Right atrium auricular region (tissue), 2 donors: ENCODE data around the gene PON2. TPM values are rescaled to one million over a fixed set of nuclear protein-coding genes. Genes with fewer than 3 reads are reported as not detected.
A peak's percentile ranks its signal among the peaks of the same experiment; 100 is the strongest.

Experiments
- DNase-seq: peaks from one replicate; pipeline ENCODE4 v3.0.0-alpha.2; 2019; ENCODE audit warnings: low spot score
- H3K27ac ChIP-seq, 2 donors: fragments of 200-600 bp; sonication (generic); 1 replicate in 1 of 2; 2 replicates in 1 of 2; pipeline ENCODE4 v1.5.1; 2016 to 2019
- H3K27me3 ChIP-seq, 2 donors: fragments of 200-600 bp; sonication (generic); one replicate each; pipeline versions ENCODE4 v1.5.1 to v1.6.0; 2017 to 2019
- H3K36me3 ChIP-seq: fragments of 200-600 bp; sonication (generic); one replicate; pipeline ENCODE4 v1.5.1; 2016
- H3K4me1 ChIP-seq, 2 donors: fragments of 200-600 bp; sonication (generic); one replicate each; pipeline versions ENCODE4 v1.5.1 to v1.6.0; 2017 to 2019
- H3K4me3 ChIP-seq, 2 donors: fragments of 200-600 bp; sonication (generic); 1 replicate in 1 of 2; 2 replicates in 1 of 2; pipeline ENCODE4 v1.5.1; 2017 to 2019; ENCODE audit warnings: mild to moderate bottlenecking in 1 of 2, moderate library complexity in 1 of 2
- H3K9me3 ChIP-seq, 2 donors: fragments of 200-600 bp; sonication (generic); one replicate each; pipeline ENCODE4 v1.5.1; 2019
- CTCF ChIP-seq, 2 donors: fragments of 200-600 bp; sonication (generic); IDR thresholded peaks; one replicate each; pipeline ENCODE4 v1.5.1; 2019; ENCODE audit warnings: antibody characterized with exemption in 2 of 2
- total RNA-seq, 2 donors: library from RNA; depleted of rRNA; stranded (reverse); fragments of >200 nt; gene quantifications; one replicate each; pipeline ENCODE4 v1.1.0, GENCODE V29; 2016

The PON2 gene
- total RNA-seq, 2 donors from 2014 or later: 45.4 to 77.1 TPM

- Histone ChIP-seq H3K9me3 (no peaks in the 10 kb centered on the region), H3K27ac (no peak overlapping the region), H3K27me3 (no peaks in the 10 kb centered on the region), H3K4me1 (peaks cover 0 to 9% of the 10 kb centered on the region in 2 donors), H3K36me3 (no peaks in the 10 kb centered on the region), H3K4me3 (no peak overlapping the region)
- DNase-seq: no peak
- no peak for TF ChIP-seq CTCF (IDR thresholded peaks at IDR 0.05)
Observed at GRCh38 chr7:95436407-95436806, 1.6 kb upstream of the PON2 start.

DNA sequence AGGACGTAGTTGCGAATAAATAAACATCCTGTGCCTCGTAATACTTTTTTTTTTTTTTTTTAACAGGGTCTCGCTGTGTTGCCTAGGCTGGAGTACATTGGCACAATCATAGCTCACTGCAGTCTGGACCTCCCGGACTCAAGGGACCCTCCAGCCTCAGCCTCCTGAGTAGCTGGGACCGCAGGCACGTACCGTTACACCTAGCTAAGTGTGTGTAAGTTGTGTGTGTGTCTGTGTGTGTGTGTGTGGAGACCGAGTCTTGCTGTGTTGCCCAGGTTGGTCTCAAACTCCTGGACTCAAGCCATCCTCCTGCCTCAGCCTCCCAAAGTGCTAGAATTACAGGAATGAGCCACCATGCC lies 573 bp upstream of the PON2 start:
- Histone ChIP-seq H3K4me1 (peaks cover 0 to 9% of the 10 kb centered on the region in 2 donors), H3K9me3 (no peaks in the 10 kb centered on the region), H3K27me3 (no peaks in the 10 kb centered on the region), H3K36me3 (no peaks in the 10 kb centered on the region), H3K4me3 (peak overlapping the region; percentile 64 to 69), H3K27ac (peak overlapping the region; percentile 93 to 94)
- no peak for TF ChIP-seq CTCF (IDR thresholded peaks at IDR 0.05)
- no peak for DNase-seq

- peaks cover 0 to 9% of the 10 kb centered on the region in 2 donors for H3K4me1 ChIP-seq
- no peaks in the 10 kb centered on the region for H3K27me3 ChIP-seq
- H3K27ac ChIP-seq: peak overlapping the region; percentile 93 to 94
- H3K36me3 ChIP-seq: no peaks in the 10 kb centered on the region
- H3K9me3 ChIP-seq: no peaks in the 10 kb centered on the region
- TF ChIP-seq CTCF (IDR thresholded peaks at IDR 0.05): no peak
- DNase-seq: no peak
- peak overlapping the region; percentile 64 to 69 for H3K4me3 ChIP-seq
Observed at GRCh38 chr7:95433952-95434556, 774 bp downstream of the PON2 start.

DNA sequence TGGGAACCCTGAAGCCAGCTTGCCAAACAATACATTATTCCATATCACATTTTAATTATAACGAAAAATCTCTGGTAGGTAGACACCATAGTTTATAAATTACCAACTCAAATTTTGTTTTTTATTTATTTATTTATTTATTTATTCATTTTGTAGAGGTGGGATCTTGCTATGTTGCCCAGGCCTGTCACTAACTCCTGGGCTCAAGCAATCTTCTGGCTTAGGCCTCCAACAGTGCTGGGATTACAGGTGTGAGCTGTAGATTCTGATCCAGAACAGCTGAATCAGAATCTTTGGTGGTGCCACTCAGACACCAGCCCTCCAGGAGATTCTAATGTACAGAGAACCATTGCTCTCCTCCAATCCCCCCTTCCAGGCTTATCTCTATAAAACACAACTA lies 1.7 kb downstream of the PON2 start:
- no peaks in the 10 kb centered on the region for H3K9me3 ChIP-seq
- TF ChIP-seq CTCF (IDR thresholded peaks at IDR 0.05): no peak
- H3K36me3 ChIP-seq: no peaks in the 10 kb centered on the region
- no peak for DNase-seq
- H3K4me1 ChIP-seq: peaks cover 0 to 9% of the 10 kb centered on the region in 2 donors
- no peak overlapping the region for H3K27ac ChIP-seq
- no peaks in the 10 kb centered on the region for H3K27me3 ChIP-seq
- H3K4me3 ChIP-seq: no peak overlapping the region

GRCh38 chr7:95432606-95433005 lies 2.2 kb downstream of the PON2 start:
- no peak for TF ChIP-seq CTCF (IDR thresholded peaks at IDR 0.05)
- no peak overlapping the region for H3K4me3 ChIP-seq
- no peaks in the 10 kb centered on the region for H3K27me3 ChIP-seq
- no peak for DNase-seq
- peaks cover 0 to 9% of the 10 kb centered on the region in 2 donors for H3K4me1 ChIP-seq
- H3K27ac ChIP-seq: no peak overlapping the region
- H3K36me3 ChIP-seq: no peaks in the 10 kb centered on the region
- no peaks in the 10 kb centered on the region for H3K9me3 ChIP-seq

DNA sequence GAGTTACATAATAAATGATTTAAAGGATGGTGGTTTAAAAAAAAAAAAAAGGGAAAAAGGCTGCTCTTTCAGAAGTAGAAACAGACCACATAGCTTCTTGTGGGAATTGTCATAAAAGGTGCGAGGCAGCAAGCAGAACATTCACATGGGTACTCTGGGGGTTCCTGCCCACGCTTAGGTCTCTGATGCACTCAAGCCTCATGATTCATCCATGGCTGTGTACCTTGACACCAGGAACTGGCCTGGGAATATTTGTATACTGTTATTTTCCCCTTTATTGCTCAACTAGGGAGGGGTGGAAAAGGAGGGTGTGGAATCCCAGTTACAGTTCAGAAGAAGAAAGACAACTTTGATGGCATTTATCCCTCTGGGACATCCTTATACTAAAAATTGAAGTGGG lies 4.0 kb downstream of the PON2 start:
- H3K36me3 ChIP-seq: no peaks in the 10 kb centered on the region
- no peak for DNase-seq
- no peak overlapping the region for H3K27ac ChIP-seq
- no peaks in the 10 kb centered on the region for H3K27me3 ChIP-seq
- no peaks in the 10 kb centered on the region for H3K9me3 ChIP-seq
- TF ChIP-seq CTCF (IDR thresholded peaks at IDR 0.05): no peak
- no peak overlapping the region for H3K4me3 ChIP-seq
- peaks cover 0 to 9% of the 10 kb centered on the region in 2 donors for H3K4me1 ChIP-seq
